ENCODE measurements around the gene TRIO. TPM values are rescaled to one million over a fixed set of nuclear protein-coding genes. Genes with fewer than 3 reads are reported as not detected.

The TRIO gene
- total and polyA plus RNA-seq, 2 of the 8 experiments (the other 6 are each of a cell fraction or from before 2014, with no cell fraction given), result 35.1 to 69.1 TPM

GRCh38 chr5:14145435-14146334 is 2.5 kb downstream of the TRIO start (continued):
- no peak for TF ChIP-seq SIRT6 (IDR thresholded peaks at IDR 0.05; ENCODE audit: low read length)
- TF ChIP-seq JUND (IDR thresholded peaks at IDR 0.05; ENCODE audit: low read length), result no peak
- no peak for TF ChIP-seq CBX5 (IDR thresholded peaks at IDR 0.05; ENCODE audit: low read depth, low read length)
- no peak for TF ChIP-seq ZNF274 (IDR thresholded peaks at IDR 0.05; ENCODE audit: borderline replicate concordance, extremely low read depth, low read length)
- no peak for TF ChIP-seq KDM5A (IDR thresholded peaks at IDR 0.05; ENCODE audit: low read length)
- no peak for TF ChIP-seq ATF3 (IDR thresholded peaks at IDR 0.05; ENCODE audit: insufficient read depth, low read depth, low read length)
- TF ChIP-seq YY1 (IDR thresholded peaks at IDR 0.05; ENCODE audit: low read depth, low read length), result no peak
- no peak for TF ChIP-seq CBX8 (IDR thresholded peaks at IDR 0.05; ENCODE audit: borderline replicate concordance, low read depth, low read length)
- no peak for TF ChIP-seq SIN3A (conservative IDR thresholded peaks at IDR 0.05 in 1 of 2, IDR thresholded peaks at IDR 0.05 in 1 of 2; ENCODE audit: low read depth in 1 of 2, low read length in 2 of 2)
- TF ChIP-seq RBBP5 (IDR thresholded peaks at IDR 0.05; ENCODE audit: borderline replicate concordance, low read depth, low read length), result no peak
